NOMO-1 treated with dmso at 0.1 percent for 144 hours (cell line): Measurements from ENCODE around the gene NKX2-8.

ENCODE experiments used
- DNase-seq: peaks from one replicate; lab custom pipeline; 2025; ENCODE audit not compliant: unreplicated experiment; lab: John Stamatoyannopoulos, UW

The NKX2-8 gene

GRCh38 chr14:36582011-36582873 lies at the start of gene NKX2-8:
NKX2-8 (minus strand) TSS chr14:36582614; CDS start chr14:36582389, 225 bp downstream.
- no peak for DNase-seq

- no peak for DNase-seq
Observed at GRCh38 chr14:36627981-36628380, 45.6 kb upstream of the NKX2-8 start.

- no peak for DNase-seq
Observed at GRCh38 chr14:36626151-36626550, 43.7 kb upstream of the NKX2-8 start.

GRCh38 chr14:36625436-36625835 lies 43.0 kb upstream of the NKX2-8 start:
- DNase-seq, result no peak

- no peak for DNase-seq
Observed at GRCh38 chr14:36625014-36625413, 42.6 kb upstream of the NKX2-8 start.

GRCh38 chr14:36619853-36620252 lies 37.4 kb upstream of the NKX2-8 start:
- DNase-seq, result no peak

GRCh38 chr14:36619131-36619530 lies 36.7 kb upstream of the NKX2-8 start:
- no peak for DNase-seq

- no peak for DNase-seq
Observed at GRCh38 chr14:36618641-36619040, 36.2 kb upstream of the NKX2-8 start.

- no peak for DNase-seq
Observed at GRCh38 chr14:36617824-36618223, 35.4 kb upstream of the NKX2-8 start.

GRCh38 chr14:36605506-36605857 lies 23.1 kb upstream of the NKX2-8 start:
- no peak for DNase-seq

GRCh38 chr14:36604757-36605505 lies 22.5 kb upstream of the NKX2-8 start:
- DNase-seq, result peak; percentile 10

- no peak for DNase-seq
Observed at GRCh38 chr14:36600431-36600830, 18.0 kb upstream of the NKX2-8 start.

- no peak for DNase-seq
Observed at GRCh38 chr14:36591482-36591881, 9.1 kb upstream of the NKX2-8 start.

GRCh38 chr14:36588788-36589187 lies 6.4 kb upstream of the NKX2-8 start:
- DNase-seq, result no peak

- DNase-seq, result no peak
Observed at GRCh38 chr14:36588119-36588518, 5.7 kb upstream of the NKX2-8 start.

GRCh38 chr14:36585100-36585499 lies 2.7 kb upstream of the NKX2-8 start:
- no peak for DNase-seq

- no peak for DNase-seq
Observed at GRCh38 chr14:36583893-36584811, 1.7 kb upstream of the NKX2-8 start.

GRCh38 chr14:36583242-36583892 lies 953 bp upstream of the NKX2-8 start:
- DNase-seq, result no peak

- no peak for DNase-seq
Observed at GRCh38 chr14:36582874-36583241, 444 bp upstream of the NKX2-8 start.

GRCh38 chr14:36580856-36581831 lies 1.3 kb downstream of the NKX2-8 start:
- no peak for DNase-seq
